ENCODE data around the gene HAVCR2.

The HAVCR2 gene

DNA sequence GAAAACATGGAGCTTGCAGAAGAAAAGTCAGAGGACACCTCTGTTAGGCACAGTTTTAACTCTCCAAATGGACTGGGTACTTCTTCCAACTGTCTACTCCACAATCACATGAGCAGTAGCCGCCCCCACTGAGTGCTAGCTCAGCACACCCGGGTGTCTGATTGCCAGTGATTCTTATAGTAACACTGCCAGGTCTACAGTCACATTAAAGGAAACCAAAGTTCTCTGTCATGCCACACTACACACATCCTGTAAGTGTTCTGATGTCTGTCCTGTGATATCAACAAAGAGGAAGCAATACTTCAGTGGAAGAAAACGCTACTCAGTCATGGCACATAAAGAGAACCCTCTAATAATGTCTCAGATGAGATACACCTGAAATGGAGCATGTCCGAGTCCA, at the start of gene HAVCR2:
Gene HAVCR2 (minus strand): TSS at position 69 of the 400 bp plus-strand sequence. CDS start 61 bp downstream, at position 8.
- no peak within 1 kb of the TSS for H3K4me3 ChIP-seq (ENCODE audit: low read depth, low read length)
- DNase-seq (ENCODE audit: low read depth): no peak

DNA sequence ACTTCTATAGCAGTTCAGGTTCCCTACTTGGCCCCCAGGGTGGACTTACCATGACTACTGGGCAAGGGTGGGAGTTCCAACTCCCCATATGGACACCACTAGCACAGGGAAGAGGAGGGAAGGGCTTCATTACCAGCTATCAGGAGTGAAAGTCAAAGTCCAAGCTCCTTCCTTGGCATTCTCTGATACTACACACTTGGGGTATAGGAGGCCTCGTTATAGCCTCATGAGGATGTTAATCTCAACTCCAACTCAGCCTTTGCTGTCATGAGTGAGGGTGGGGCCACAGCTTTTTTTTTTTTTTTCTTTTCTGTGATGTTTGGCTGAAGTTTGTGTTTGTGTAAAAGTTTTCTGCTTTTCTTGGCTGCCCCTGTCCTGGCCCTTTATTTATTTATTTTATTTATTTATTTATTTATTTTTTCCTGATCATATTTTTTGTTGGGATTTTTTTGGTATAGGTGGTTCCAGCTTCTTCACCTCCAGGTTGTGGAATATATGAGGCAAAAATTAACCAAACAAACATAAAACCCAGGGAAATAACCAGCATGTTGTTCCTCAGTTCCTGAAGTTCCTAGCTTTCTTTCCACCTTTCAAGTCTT, 48.5 kb upstream of the HAVCR2 start:
- H3K4me3 ChIP-seq (ENCODE audit: low read depth, low read length): no peak overlapping the region
- no peak for DNase-seq (ENCODE audit: low read depth)

DNA sequence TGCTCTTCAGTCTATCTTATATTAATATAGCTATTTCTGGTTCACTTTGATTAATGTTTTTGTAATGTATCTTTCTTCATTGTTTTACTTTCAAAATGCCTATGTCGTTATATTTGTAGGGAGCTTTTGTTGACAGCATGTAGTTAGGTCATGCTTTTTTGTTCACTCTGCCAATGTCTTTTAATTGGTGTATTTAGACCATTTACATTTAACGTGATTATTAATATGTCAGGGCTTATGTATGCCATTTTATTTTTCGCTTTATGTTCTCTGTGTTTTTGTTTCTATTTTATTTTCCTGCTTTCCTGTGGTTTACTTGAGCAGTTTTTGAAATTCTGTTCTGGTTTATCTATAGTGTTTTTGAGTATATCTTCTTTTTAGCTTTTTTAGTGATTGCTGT, 46.5 kb upstream of the HAVCR2 start:
- no peak overlapping the region for H3K4me3 ChIP-seq (ENCODE audit: low read depth, low read length)
- no peak for DNase-seq (ENCODE audit: low read depth)

DNA sequence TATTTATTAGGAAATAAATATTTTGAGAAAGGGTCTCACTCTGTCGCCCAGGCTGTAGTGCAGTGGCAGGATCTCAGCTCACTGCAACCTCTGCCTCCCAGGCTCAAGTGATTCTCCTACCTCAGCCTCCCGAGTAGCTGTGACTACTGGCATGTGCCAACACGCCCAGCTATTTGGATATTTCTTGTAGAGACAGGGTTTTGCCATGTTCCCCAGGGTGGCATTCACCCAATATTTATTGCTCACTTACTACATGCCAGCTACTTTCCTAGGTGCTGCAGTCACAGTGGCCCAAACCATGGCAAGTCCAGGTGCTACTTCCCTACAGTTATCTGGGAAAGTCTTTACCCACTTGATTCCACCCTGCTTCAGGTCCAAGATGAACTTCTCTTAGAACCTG, 42.2 kb upstream of the HAVCR2 start:
- no peak for DNase-seq (ENCODE audit: low read depth)
- H3K4me3 ChIP-seq (ENCODE audit: low read depth, low read length): no peak overlapping the region

DNA sequence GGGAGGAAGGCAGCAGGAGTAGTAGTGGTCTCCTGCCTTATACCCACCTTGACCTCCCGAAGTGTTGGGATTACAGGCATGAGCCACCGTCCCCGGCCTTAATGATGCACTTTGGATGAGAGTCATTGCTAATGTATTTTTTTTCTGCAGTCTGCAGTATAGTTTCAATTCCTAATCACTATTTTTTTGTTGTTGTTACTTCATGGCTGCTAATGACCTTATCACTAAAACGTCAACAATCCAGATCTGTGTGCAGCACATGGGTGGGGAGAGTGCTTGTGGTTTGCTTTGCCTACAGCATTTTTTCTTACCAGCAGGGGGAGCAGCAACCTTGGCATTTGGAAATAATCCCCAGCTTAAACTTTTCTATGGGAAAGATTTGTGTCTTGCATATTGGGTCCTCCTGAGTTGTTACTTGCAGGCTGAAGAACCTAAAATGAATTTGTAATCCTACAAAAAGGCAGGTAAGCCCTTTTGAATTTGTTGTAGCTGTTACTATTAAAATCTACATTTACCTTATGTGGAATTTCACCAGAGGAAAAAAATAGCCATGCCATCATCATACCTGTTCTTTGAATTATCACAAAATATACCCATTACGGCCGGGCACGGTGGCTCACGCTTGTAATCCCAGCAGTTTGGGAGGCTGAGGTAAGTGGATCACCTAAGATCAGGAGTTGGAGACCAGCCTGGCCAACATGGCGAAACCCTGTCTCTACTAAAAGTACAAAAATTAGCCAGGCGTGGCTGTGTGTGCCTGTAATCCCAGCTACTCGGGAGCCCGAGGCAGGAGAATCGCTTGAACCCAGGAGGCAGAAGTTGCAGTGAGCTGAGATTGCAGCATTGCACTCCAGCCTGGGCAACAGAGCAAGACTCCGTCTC, 40.1 kb upstream of the HAVCR2 start:
- H3K4me3 ChIP-seq (ENCODE audit: low read depth, low read length): no peak overlapping the region
- no peak for DNase-seq (ENCODE audit: low read depth)

DNA sequence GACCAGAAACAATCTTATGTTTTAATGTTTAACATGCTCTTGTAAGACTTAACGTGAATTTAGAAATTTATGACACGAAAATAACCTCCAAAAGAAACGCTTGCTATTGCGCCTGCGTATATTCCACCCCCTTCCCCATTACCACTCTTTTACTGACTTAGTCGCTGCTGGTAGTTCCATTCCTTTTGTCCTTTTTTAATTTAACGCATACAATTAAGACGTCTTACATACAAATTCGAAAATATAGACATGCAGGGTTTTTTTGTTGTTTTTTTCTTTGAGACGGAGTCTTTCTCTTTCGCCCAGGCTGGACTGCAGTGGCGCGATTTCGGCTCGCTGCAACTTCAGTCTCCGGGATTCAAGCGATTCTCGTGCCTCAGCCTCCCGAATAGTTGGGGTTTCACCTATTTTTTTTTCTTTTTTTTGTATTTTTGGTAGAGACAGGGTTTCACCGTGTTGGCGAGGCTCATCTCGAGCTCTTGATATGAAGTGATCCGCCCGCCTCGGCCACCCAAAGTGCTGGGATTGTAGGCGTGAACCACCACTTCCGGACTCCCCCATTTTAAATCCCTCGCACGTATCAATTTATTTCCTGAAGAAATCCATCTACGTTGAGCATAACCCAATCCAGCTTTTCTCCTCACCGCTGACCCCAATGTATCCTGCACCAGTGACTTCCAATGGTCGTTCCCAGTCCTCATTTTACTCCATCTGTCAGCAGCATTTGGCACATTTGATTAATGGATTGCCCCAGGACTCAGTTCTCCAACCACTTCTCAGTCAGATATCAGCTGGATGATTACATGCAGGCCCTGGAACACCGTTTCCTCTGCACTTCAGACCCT, 34.5 kb upstream of the HAVCR2 start:
- H3K4me3 ChIP-seq (ENCODE audit: low read depth, low read length): peak overlapping the region; percentile 100
- no peak for DNase-seq (ENCODE audit: low read depth)

DNA sequence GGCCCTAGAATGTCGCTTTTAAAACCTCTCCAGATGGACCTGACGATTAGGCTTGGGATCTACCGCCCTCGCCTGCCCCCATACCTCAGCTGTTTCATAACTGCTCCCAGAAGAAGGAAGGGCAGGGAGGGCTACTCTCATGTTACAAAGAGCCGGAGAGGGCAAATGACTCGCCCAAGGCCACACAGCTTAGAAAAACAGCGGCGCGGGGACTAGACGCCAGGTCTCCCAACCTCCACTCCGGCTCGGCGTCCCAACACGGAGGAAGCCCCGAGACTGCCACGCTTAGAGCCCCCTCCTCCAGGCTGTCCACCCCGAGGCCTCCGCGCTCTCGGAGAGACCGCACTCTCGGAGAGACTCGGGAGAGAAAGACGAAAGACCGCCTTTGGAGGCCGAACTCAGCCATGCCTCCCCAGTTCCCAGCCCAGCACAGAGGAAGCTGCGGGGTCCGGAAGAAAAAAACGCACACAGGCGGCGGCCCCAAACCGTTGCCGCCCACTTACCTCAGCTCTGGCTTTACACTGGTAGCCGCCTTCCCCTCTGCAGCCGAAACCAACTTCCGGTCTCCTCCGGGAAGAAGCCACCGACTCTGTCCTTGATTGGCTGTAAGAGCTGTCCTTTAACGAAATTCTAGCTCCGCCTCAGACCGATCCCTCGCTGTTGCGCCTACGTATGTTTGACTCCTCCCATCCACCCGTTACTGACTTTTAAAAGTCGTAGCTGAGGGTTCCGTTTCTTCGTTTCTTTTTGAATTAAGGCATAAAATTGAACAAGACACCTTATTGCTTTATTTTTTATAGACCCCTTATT, 33.7 kb upstream of the HAVCR2 start, which contains the start of gene MED7:
Gene MED7 (minus strand): TSS at position 549 of the 810 bp plus-strand sequence. CDS start 3,434 bp downstream, outside the sequence.
- DNase-seq (ENCODE audit: low read depth): peak; percentile 97
- peak within 1 kb of the TSS; percentile 100 for H3K4me3 ChIP-seq (ENCODE audit: low read depth, low read length)

DNA sequence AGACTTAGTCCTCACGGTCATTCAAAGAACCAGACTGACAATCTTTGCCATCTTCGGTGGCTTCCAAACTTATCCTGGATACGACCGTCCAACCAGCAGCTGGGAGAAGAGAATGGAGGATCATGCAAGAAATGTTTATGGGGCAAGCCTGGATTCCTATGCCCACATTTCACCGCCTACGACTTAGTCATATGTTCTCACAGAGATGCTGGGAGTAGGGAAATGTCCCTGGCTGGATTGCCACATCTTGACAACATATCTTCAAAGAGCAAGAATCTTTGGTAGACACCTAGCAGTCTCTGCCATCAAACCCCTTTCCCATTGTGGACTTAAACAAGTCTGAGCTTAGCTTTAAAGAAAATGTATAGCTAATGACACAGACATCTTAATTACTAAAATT, 28.8 kb upstream of the HAVCR2 start:
- peak; percentile 23 for DNase-seq (ENCODE audit: low read depth)
- no peak overlapping the region for H3K4me3 ChIP-seq (ENCODE audit: low read depth, low read length)

DNA sequence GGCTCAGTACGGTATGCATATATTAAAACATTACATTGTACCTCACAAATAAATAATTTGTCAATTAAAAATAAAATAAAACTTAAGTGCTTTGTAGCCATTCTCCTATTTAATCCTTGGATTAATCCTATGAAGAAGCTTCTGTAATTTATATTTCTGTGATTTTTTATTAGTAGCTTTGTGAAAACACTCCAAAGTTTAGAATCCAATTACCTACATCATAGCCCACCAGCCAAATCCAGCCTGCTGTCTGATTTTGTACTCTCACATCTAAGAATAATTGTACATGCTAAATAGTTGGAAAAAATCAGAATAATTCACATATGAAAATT, 23.4 kb upstream of the HAVCR2 start:
- DNase-seq (ENCODE audit: low read depth): no peak
- H3K4me3 ChIP-seq (ENCODE audit: low read depth, low read length): no peak overlapping the region

DNA sequence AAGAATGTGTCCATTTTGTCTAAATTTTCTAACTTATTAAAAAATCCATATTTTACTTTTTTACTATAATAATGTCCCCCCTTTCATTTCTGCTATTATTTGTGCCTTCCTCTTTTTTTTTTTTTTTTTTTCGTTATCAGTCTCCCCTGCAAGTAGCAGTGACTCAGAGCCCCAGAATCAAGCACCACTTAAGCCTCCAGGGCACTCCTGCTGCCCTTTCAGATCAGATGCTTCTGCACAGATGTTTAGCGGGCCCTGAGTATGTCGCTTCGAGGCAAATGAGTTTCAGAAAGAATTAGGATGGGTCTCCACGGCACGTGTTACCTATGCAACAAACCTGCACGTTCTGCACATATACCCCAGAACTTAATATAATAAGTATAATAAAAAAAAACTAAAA, 22.1 kb upstream of the HAVCR2 start:
- no peak for DNase-seq (ENCODE audit: low read depth)
- H3K4me3 ChIP-seq (ENCODE audit: low read depth, low read length): no peak overlapping the region

DNA sequence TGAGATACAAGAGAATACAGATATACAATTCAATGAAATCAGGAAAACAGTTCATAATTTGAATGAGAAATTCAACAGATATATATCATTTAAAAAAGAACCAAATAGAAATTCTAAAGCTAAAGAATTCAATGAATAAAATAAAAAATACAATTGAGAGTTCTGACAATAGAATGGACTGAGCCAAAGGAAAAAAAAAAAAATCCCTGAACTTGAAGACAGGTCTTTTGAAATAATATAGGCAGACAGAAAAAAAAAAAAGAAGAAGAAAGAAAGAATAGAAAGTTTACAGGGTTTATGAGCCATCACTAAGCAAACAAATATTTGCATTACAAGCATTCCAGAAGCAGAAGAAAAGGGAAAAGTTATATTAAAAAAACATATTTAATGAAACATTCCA, 12.9 kb upstream of the HAVCR2 start:
- no peak overlapping the region for H3K4me3 ChIP-seq (ENCODE audit: low read depth, low read length)
- DNase-seq (ENCODE audit: low read depth): no peak

DNA sequence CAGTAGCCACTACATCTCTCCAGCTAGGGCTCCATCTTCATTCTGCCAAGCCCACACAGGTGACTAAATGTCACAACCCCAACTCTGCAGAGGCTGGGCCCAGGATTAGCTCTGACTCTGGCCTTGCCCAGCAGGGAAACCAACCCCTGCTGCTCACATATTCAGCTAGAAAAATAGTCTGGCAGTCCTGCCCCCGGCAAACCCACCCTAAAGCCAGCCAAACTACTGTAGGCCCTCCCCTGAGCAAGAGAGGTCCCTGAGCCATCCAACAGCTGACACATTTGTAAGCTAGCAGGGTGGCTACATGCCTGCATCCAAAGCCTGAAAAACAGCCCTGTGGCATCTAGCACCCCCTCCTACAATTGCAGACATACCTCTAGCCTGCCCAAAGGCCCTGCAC, 11.3 kb upstream of the HAVCR2 start:
- DNase-seq (ENCODE audit: low read depth): no peak
- no peak overlapping the region for H3K4me3 ChIP-seq (ENCODE audit: low read depth, low read length)

DNA sequence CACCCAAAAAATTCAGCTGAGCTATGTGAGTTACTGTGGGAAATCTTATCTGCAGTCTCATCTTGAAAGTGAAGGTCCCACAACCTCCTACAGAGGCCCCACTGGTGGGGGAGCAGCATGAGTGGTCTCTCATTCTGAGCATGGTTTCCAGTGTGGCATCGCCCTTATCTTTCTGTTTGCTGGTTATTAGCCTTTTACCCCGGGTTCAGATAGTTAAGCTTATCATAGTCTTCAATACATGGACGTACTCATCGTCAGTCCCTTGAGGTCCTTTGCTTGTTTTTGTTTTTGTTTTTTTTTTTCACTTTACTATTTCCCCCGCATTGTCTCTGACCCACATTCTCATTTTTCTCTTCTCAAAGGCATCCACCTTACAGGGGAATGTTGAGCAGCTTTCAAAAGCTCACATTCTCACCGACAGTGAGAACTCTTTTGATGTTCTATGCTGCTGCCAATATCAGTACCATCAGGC, 7.7 kb upstream of the HAVCR2 start:
- no peak for DNase-seq (ENCODE audit: low read depth)

DNA sequence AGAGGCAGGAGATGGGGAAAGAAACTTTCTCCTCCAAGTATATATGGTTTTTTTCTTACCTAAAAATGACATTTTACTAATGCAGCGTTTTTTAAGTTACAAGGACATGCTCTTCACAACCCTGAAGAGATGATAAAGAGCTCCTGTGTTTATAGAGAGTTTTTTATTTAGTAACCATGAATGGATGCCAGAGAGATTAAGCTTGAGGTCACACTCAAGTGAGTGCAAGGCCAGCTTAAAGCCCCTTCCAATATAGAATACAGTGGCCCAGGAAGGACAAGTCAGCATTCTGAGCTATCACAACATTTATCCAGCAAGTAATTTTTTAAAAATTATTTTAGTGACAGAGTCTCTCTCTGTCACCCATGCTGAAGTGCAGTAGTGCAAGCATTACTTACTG, 6.7 kb upstream of the HAVCR2 start:
- DNase-seq (ENCODE audit: low read depth): no peak
- H3K4me3 ChIP-seq (ENCODE audit: low read depth, low read length): no peak overlapping the region

More for the DNA sequence above, 7.7 kb upstream of the HAVCR2 start:
- no peak overlapping the region for H3K4me3 ChIP-seq (ENCODE audit: low read depth, low read length)

DNA sequence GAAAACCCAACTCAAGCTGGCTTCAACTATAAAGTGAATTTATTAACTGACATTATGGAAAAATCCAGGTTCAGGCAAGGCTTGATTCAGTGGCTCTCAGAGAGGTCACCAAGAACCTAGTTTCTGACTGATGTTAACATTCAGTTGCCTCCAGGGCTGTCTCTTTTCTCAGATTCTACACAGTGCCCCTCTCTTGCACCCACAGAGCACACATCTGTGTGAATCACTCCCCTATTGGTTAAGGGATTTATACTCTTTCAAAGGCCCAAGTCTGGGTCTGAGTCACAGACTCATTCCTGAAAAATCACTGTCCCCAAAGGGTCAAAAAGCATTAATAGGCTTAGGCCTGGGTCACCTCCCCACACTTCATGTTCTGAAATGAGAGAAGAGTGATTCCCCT, 6.2 kb upstream of the HAVCR2 start:
- DNase-seq (ENCODE audit: low read depth): no peak
- no peak overlapping the region for H3K4me3 ChIP-seq (ENCODE audit: low read depth, low read length)

DNA sequence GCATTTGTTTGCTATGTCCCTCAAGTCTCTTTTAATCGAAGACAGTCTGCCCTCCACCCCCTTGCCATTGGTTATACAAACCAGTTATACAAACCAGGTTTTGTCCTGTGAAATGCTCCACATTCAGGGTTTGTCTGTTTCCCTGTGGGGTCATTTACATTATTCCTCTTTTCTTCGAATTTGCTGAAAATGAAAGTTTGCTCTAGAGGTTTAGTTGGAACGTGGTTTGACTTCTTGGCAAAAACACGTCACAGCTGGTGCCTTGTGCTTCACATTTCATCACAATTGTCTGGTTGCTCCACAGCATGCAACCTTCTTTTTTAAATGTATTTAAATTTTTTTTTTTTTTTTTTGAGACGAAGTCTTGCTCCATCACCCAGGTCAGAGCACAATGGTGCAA, 4.2 kb upstream of the HAVCR2 start:
- DNase-seq (ENCODE audit: low read depth): no peak
- no peak overlapping the region for H3K4me3 ChIP-seq (ENCODE audit: low read depth, low read length)

DNA sequence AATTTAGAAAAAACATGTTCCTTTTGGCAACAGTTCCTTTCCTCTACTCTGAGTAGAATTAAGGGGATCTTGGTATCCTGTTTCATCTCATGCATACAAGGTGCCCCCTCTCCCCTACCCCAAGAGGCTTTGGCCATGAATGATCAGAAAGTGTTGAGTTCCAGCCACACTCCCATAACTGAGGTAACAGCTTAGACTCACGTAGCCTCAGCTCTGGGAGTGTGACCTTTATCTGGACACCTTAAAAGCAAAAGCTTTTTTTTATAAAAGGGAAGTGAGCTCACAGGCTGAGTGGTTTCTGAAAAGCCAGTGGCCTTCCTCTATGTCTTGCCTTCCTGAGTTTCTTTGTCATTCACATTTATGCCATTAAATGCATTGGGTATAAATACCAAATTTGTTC, 900 bp upstream of the HAVCR2 start:
- H3K4me3 ChIP-seq (ENCODE audit: low read depth, low read length): no peak overlapping the region
- no peak for DNase-seq (ENCODE audit: low read depth)

DNA sequence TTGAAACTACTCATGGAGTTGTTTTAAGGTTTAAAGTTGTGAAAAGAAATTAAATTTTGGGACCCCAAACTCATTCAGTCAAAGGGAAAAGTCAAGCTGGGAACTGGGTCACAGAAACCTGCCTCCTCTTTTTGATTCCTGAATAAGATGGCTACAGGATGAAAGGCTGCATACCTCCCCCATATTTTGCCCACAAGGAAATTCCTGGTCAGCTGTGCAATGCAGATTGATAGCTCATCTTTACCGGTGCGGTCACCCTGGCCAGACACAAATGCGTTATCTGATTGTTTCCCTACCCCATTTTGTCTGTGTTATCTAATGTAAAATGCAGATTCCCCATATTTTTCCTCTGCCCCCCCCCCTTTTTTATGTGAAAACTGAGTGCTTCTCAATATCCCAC, 1.3 kb downstream of the HAVCR2 start:
- DNase-seq (ENCODE audit: low read depth): no peak
- H3K4me3 ChIP-seq (ENCODE audit: low read depth, low read length): no peak overlapping the region

All from skeletal muscle cell (primary cell).